Sigmoid colon (tissue), 7 donors: Measurements from ENCODE around the gene MPST. TPM values are rescaled to one million over a fixed set of nuclear protein-coding genes. Genes with fewer than 3 reads are reported as not detected.

Experiments used
- DNase-seq: peaks from one replicate; pipeline ENCODE4 v3.0.0-alpha.2; 2019
- H3K27ac ChIP-seq, 4 donors: fragments of 200-600 bp; sonication (generic); one replicate each; pipeline ENCODE4 v1.5.1; 2016 to 2019; ENCODE audit warnings: mild to moderate bottlenecking in 1 of 4
- H3K27me3 ChIP-seq, 3 donors: fragments of 200-600 bp; sonication (generic); one replicate each; pipeline ENCODE4 v1.5.1; 2019; ENCODE audit warnings: mild to moderate bottlenecking in 1 of 3
- H3K36me3 ChIP-seq, 4 donors: fragments of 200-600 bp; sonication (generic); one replicate each; pipeline ENCODE4 v1.5.1; 2016 to 2019
- H3K4me1 ChIP-seq, 4 donors: fragments of 200-600 bp; sonication (generic); one replicate each; pipeline ENCODE4 v1.5.1; 2017 to 2019
- H3K4me3 ChIP-seq, 4 donors: fragments of 200-600 bp; sonication (generic); one replicate each; pipeline ENCODE4 v1.5.1; 2017 to 2019; ENCODE audit warnings: mild to moderate bottlenecking in 2 of 4, moderate library complexity in 1 of 4
- H3K9me3 ChIP-seq, 4 donors: fragments of 200-600 bp in 3 of 4; sonication (generic) in 3 of 4; one replicate each; pipeline versions ENCODE4 v1.5.1 to v1.6.1; 2013 to 2019
- EP300 ChIP-seq, 4 donors: sonication (generic); formaldehyde crosslinking; IDR thresholded peaks; one replicate each; pipeline ENCODE4 v1.6.1; 2017; ENCODE audit warnings: antibody characterized with exemption in 4 of 4
- POLR2A ChIP-seq, 2 donors: fragments of 450-650 bp; IDR thresholded peaks; one replicate each; pipeline ENCODE4 v1.6.1; 2016; ENCODE audit warnings: antibody characterized with exemption in 2 of 2, mild to moderate bottlenecking in 2 of 2, moderate library complexity in 2 of 2
- POLR2AphosphoS5 ChIP-seq, 4 donors: sonication (generic); formaldehyde crosslinking; IDR thresholded peaks; one replicate each; pipeline ENCODE4 v1.6.1; 2017; ENCODE audit warnings: antibody characterized with exemption in 4 of 4
- WGBS, 2 donors: extraction: QIAGEN DNeasy Blood & Tissue Kit; methylation state at CpG; one replicate each; pipeline ENCODE4 v1.1.7; 2013; 5-methylcytosine and 5-hydroxymethylcytosine counted together
- intact Hi-C: fragments of 100-400 bp; cut with DNase I; formaldehyde crosslinking; loops from one replicate; pipeline ENCODE4 v1.15.1; 2023
- polyA plus RNA-seq, 3 donors: library from polyadenylated mRNA; stranded (reverse); fragments of 200-250 nt; gene quantifications; one replicate each; pipeline ENCODE4 v1.2.3, GENCODE V29; 2013
- total RNA-seq, 4 donors: library from RNA; depleted of rRNA; stranded (reverse); fragments of >200 nt; gene quantifications; one replicate each; pipeline ENCODE4 v1.1.0, GENCODE V29; 2016
- TF ChIP-seq, protein P1 (sequence below), 4 experiments: fragments of 450-650 bp in 3 of 4; fragments of 200-600 bp in 1 of 4; IDR thresholded peaks; one replicate each; pipeline ENCODE4 v1.5.1; 2016 to 2019; ENCODE audit warnings: antibody characterized with exemption in 4 of 4, mild to moderate bottlenecking in 3 of 4, moderate library complexity in 2 of 4
- donor health status: healthy with polysubstance abuse.
- donor health status: Bipolar disorder and iron deficiency.
- donor health status: healthy.

Gene MPST
- total and polyA plus RNA-seq, 7 donors, result 94.2 to 340 (median 143) TPM

GRCh38 chr22:37000676-37001534 is 18.6 kb upstream of the MPST start:
- Histone ChIP-seq H3K36me3 (no peaks in the 10 kb centered on the region), H3K9me3 (no peaks in the 10 kb centered on the region), H3K4me1 (no peaks in the 10 kb centered on the region), H3K27ac (no peak overlapping the region), H3K27me3 (peaks cover 0 to 11% (median 0%) of the 10 kb centered on the region in 3 donors), H3K4me3 (no peak overlapping the region)
- intact Hi-C loops, result no loop called here
- DNase-seq, result no peak
- WGBS, 2 donors, result 67 to 74% methylated on average over 11 of the region's 11 CpGs
- no peak for TF ChIP-seq EP300 (IDR thresholded peaks at IDR 0.05)
- TF ChIP-seq, protein P1, sequence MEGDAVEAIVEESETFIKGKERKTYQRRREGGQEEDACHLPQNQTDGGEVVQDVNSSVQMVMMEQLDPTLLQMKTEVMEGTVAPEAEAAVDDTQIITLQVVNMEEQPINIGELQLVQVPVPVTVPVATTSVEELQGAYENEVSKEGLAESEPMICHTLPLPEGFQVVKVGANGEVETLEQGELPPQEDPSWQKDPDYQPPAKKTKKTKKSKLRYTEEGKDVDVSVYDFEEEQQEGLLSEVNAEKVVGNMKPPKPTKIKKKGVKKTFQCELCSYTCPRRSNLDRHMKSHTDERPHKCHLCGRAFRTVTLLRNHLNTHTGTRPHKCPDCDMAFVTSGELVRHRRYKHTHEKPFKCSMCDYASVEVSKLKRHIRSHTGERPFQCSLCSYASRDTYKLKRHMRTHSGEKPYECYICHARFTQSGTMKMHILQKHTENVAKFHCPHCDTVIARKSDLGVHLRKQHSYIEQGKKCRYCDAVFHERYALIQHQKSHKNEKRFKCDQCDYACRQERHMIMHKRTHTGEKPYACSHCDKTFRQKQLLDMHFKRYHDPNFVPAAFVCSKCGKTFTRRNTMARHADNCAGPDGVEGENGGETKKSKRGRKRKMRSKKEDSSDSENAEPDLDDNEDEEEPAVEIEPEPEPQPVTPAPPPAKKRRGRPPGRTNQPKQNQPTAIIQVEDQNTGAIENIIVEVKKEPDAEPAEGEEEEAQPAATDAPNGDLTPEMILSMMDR (IDR thresholded peaks at IDR 0.05), result no peak
- no peak for TF ChIP-seq POLR2AphosphoS5 (IDR thresholded peaks at IDR 0.05)
- TF ChIP-seq POLR2A (IDR thresholded peaks at IDR 0.05), result no peak

DNA sequence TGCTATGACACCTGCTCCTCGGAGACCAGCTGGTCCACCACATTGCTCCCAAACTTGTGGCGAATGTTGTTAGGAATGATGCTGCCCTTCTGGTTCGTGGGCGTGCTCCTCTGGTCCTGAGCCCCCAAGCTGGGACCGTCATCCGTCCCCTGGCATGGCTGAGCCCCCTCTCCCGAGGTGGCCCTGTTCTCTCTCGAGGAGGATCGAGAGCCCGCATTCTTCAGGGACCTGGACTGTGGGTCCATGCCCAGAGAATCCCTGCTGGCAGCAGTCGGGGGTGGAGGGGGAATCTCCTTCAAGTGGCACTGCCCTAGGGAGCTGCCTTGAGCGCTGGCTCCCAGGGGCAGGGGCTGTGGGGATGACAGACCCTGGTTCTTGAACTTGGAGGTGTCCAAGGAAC is 17.7 kb upstream of the MPST start:
- intact Hi-C loops, result no loop called here
- Histone ChIP-seq H3K27ac (no peak overlapping the region), H3K4me1 (no peaks in the 10 kb centered on the region), H3K9me3 (no peaks in the 10 kb centered on the region), H3K36me3 (no peaks in the 10 kb centered on the region), H3K27me3 (peaks cover 0 to 11% (median 0%) of the 10 kb centered on the region in 3 donors), H3K4me3 (no peak overlapping the region)
- TF ChIP-seq, protein P1 (IDR thresholded peaks at IDR 0.05), result no peak
- TF ChIP-seq POLR2AphosphoS5 (IDR thresholded peaks at IDR 0.05) (no peak), POLR2A (IDR thresholded peaks at IDR 0.05) (no peak), EP300 (IDR thresholded peaks at IDR 0.05) (no peak)
- DNase-seq, result no peak
- WGBS, 2 donors, result 86 to 90% methylated on average over 12 of the region's 12 CpGs

DNA sequence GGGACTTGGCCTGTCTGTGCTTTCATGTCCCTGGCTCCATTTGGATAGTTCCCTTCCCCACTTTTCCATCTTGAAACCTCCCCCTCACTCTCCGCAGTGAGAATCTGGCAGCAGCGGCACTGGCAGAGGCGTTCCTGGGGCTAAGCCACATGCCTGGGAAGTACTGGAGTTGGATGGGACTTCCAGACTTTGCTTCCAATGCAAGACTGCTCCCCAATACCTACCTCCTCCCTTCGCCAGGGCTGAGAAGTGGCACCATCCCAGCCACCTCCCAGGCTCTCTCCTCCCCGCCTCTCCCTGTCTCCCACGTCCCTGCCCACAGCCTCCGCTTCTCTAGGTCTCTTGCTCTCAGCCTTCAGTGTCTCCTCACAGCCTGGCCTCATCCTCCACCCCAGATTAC is 16.9 kb upstream of the MPST start:
- Histone ChIP-seq H3K27ac (no peak overlapping the region), H3K9me3 (no peaks in the 10 kb centered on the region), H3K4me1 (no peaks in the 10 kb centered on the region), H3K27me3 (peaks cover 0 to 11% (median 0%) of the 10 kb centered on the region in 3 donors), H3K4me3 (no peak overlapping the region), H3K36me3 (no peaks in the 10 kb centered on the region)
- no peak for TF ChIP-seq POLR2AphosphoS5 (IDR thresholded peaks at IDR 0.05)
- no peak for TF ChIP-seq EP300 (IDR thresholded peaks at IDR 0.05)
- TF ChIP-seq, protein P1 (IDR thresholded peaks at IDR 0.05), result no peak
- intact Hi-C loops, result no loop called here
- no peak for DNase-seq
- 88 to 90% methylated on average over 7 of the region's 7 CpGs for WGBS, 2 donors

- Histone ChIP-seq H3K36me3 (no peaks in the 10 kb centered on the region), H3K27me3 (peaks cover 0 to 10% (median 0%) of the 10 kb centered on the region in 3 donors), H3K4me1 (peaks cover 0 to 7% (median 3%) of the 10 kb centered on the region in 4 donors), H3K27ac (no peak overlapping the region), H3K9me3 (no peaks in the 10 kb centered on the region), H3K4me3 (no peak overlapping the region)
- TF ChIP-seq POLR2A (IDR thresholded peaks at IDR 0.05), result no peak
- no peak for TF ChIP-seq POLR2AphosphoS5 (IDR thresholded peaks at IDR 0.05)
- TF ChIP-seq, protein P1 (IDR thresholded peaks at IDR 0.05), result no peak
- TF ChIP-seq EP300 (IDR thresholded peaks at IDR 0.05), result no peak
- WGBS, 2 donors, result 24 to 63% methylated on average over 2 of the region's 2 CpGs
- intact Hi-C loops, result no loop called here
- DNase-seq, result no peak
Measured at GRCh38 chr22:37007651-37008050, 11.9 kb upstream of the MPST start.
